BE2C (cell line): ENCODE measurements around the gene POLD3.

ENCODE experiments used
- DNase-seq: peaks from one replicate; pipeline ENCODE4 v3.0.0-alpha.2; 2020
- H3K27me3 ChIP-seq: fragments of 250-450 bp; sonication (Bioruptor Pico); 2 replicates; pipeline ENCODE4 v1.5.1; 2020; ENCODE audit warnings: mild to moderate bottlenecking
- H3K36me3 ChIP-seq: fragments of 250-450 bp; sonication (Bioruptor Pico); 2 replicates; pipeline ENCODE4 v1.5.1; 2020; ENCODE audit warnings: mild to moderate bottlenecking
- H3K4me1 ChIP-seq: fragments of 250-450 bp; sonication (Bioruptor Pico); 2 replicates; pipeline ENCODE4 v1.5.1; 2020
- H3K4me3 ChIP-seq: 2 replicates; pipeline ENCODE4 v1.5.1; 2011; ENCODE audit warnings: low read depth, low read length
- H3K9me3 ChIP-seq: fragments of 250-450 bp; sonication (Bioruptor Pico); 2 replicates; pipeline ENCODE4 v1.5.1; 2020
- CTCF ChIP-seq: IDR thresholded peaks from 2 replicates; pipeline ENCODE4 v1.5.1; 2012; ENCODE audit warnings: mild to moderate bottlenecking, low read depth, low read length

POLD3 gene

GRCh38 chr11:74626604-74627003 lies 34.2 kb downstream of the POLD3 start:
- H3K4me1 ChIP-seq = no peaks in the 10 kb centered on the region
- no peak for TF ChIP-seq CTCF
- no peaks in the 10 kb centered on the region for H3K27me3 ChIP-seq
- H3K4me3 ChIP-seq = no peak overlapping the region
- no peaks in the 10 kb centered on the region for H3K9me3 ChIP-seq
- no peak for DNase-seq
- peaks cover 25% of the 10 kb centered on the region for H3K36me3 ChIP-seq

DNA sequence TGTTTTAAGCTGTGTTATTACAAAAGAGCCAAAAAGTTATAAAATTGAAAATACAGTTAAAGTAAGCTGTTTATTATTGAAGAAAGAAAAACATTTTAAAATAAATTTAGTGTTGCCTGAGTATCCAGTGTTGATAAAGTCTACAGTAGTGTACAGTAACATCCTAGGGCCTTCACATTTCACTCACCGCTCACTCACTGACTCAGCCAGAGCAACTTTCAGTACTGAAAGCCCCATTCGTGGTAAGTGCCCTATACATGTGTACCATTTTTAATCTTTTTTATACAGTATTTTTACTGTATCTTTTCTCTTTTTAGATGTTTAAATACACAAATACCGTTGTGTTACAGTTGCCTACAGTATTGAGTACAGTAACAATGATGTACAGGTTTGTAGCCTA lies 35.0 kb downstream of the POLD3 start:
- Histone ChIP-seq H3K4me3 (no peak overlapping the region), H3K36me3 (peaks cover 23% of the 10 kb centered on the region), H3K9me3 (no peaks in the 10 kb centered on the region), H3K4me1 (no peaks in the 10 kb centered on the region), H3K27me3 (no peaks in the 10 kb centered on the region)
- DNase-seq = no peak
- TF ChIP-seq CTCF = no peak

DNA sequence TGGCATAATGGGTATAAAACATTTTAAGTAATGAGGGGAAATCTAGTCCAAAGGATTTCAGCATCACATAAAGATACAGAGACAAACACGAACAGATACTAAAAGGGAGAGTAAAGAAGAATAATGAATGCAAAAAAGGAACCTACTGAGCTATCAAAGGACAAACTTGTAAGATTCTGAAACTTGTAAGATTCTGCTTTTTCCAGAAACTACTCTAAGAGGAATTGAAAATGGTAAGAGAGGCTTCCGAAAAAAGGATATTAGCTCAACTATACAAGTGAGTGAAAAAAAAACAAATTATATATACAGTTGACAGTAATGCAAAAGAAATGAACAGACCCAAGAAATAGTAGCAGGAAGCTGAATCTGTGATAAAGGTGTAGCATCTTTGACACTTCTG lies 37.7 kb downstream of the POLD3 start:
- peaks cover 27% of the 10 kb centered on the region for H3K36me3 ChIP-seq
- TF ChIP-seq CTCF = no peak
- no peak for DNase-seq
- no peaks in the 10 kb centered on the region for H3K9me3 ChIP-seq
- H3K4me1 ChIP-seq = no peaks in the 10 kb centered on the region
- H3K27me3 ChIP-seq = no peaks in the 10 kb centered on the region
- H3K4me3 ChIP-seq = no peak overlapping the region

- TF ChIP-seq CTCF = no peak
- peaks cover 13% of the 10 kb centered on the region for H3K4me1 ChIP-seq
- no peaks in the 10 kb centered on the region for H3K9me3 ChIP-seq
- no peak for DNase-seq
- peaks cover 34% of the 10 kb centered on the region for H3K36me3 ChIP-seq
- no peaks in the 10 kb centered on the region for H3K27me3 ChIP-seq
- H3K4me3 ChIP-seq = no peak overlapping the region
Observed at GRCh38 chr11:74633406-74634393, 41.3 kb downstream of the POLD3 start.

- no peaks in the 10 kb centered on the region for H3K9me3 ChIP-seq
- no peaks in the 10 kb centered on the region for H3K27me3 ChIP-seq
- peaks cover 31% of the 10 kb centered on the region for H3K36me3 ChIP-seq
- no peak overlapping the region for H3K4me3 ChIP-seq
- TF ChIP-seq CTCF = peak; percentile 61
- H3K4me1 ChIP-seq = peaks cover 21% of the 10 kb centered on the region
- DNase-seq = peak; percentile 18
Observed at GRCh38 chr11:74634537-74634936, 42.2 kb downstream of the POLD3 start.

DNA sequence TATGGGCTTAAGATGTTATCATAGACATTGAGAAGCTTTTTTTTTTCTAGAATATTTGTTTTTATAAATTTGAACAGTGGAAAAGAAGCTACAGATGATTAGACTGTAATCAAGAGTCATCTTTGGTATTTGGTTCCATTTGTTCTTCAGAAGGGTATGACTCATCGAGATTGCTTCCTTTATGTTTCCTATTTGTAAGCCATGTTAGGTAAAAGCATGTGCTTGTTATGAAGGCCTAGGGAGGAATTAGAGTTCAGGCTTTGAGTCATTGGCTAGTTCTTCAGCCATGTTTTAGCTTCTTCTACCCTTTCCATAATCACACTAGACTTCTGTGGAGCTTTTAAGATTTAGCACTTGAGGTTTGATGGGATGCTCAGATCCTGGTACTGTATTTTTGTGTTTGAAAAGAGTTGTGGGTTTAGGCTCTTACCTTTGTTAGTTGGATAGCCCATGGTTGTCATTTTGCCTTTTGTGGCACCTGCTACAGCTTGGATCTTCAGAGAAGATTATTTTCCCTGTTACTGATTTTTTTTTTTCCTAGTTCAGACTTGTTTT lies 44.3 kb downstream of the POLD3 start:
- Histone ChIP-seq H3K27me3 (no peaks in the 10 kb centered on the region), H3K9me3 (no peaks in the 10 kb centered on the region), H3K4me1 (peaks cover 24% of the 10 kb centered on the region), H3K36me3 (peaks cover 44% of the 10 kb centered on the region), H3K4me3 (no peak overlapping the region)
- TF ChIP-seq CTCF = no peak
- DNase-seq = no peak
